HepG2 (cell line): ENCODE data around the gene PPP3R1. TPM values are rescaled to one million over a fixed set of nuclear protein-coding genes. Genes with fewer than 3 reads are reported as not detected.

Source experiments
- HINFP ChIP-seq: sonication (generic); formaldehyde crosslinking; IDR thresholded peaks from 2 replicates; pipeline ENCODE4 v1.4.0; 2020; ENCODE audit warnings: low read depth, mild to moderate bottlenecking, missing genetic modification reagents
- KMT2A ChIP-seq: sonication (generic); formaldehyde crosslinking; IDR thresholded peaks from 2 replicates; pipeline ENCODE4 v1.4.0; 2020; ENCODE audit warnings: missing genetic modification reagents
- NCOA2 ChIP-seq: sonication (generic); formaldehyde crosslinking; IDR thresholded peaks from 2 replicates; pipeline ENCODE4 v1.8.0; 2022; ENCODE audit warnings: inconsistent platforms
- PAF1 ChIP-seq: IDR thresholded peaks from 2 replicates; pipeline ENCODE4 v1.6.1; 2016; ENCODE audit warnings: missing genetic modification reagents, missing compliant biosample characterization
- PCBP2 ChIP-seq: fragments of 200-400 bp; formaldehyde crosslinking; optimal IDR thresholded peaks from 2 replicates; pipeline ENCODE3; 2018; ENCODE audit warnings: low read length, low read depth; ENCODE audit not compliant: poor library complexity, severe bottlenecking
- RFX1 ChIP-seq: fragments of 450-650 bp; IDR thresholded peaks from 2 replicates; pipeline ENCODE4 v1.6.1; 2017
- RFXAP ChIP-seq: sonication (generic); formaldehyde crosslinking; IDR thresholded peaks from 2 replicates; pipeline ENCODE4 v1.4.0; 2020; ENCODE audit warnings: missing genetic modification reagents, borderline replicate concordance
- RORA ChIP-seq: sonication (generic); formaldehyde crosslinking; IDR thresholded peaks from 2 replicates; pipeline ENCODE4 v1.5.0; 2020; ENCODE audit warnings: mild to moderate bottlenecking, missing genetic modification reagents, moderate library complexity
- SALL2 ChIP-seq: sonication (generic); formaldehyde crosslinking; IDR thresholded peaks from 2 replicates; pipeline ENCODE4 v1.8.1; 2023; ENCODE audit warnings: mild to moderate bottlenecking, missing genetic modification reagents, inconsistent platforms
- SP1 ChIP-seq, 2 experiments: fragments of 450-650 bp in 1 of 2; sonication (generic) in 1 of 2; formaldehyde crosslinking in 1 of 2; IDR thresholded peaks; 2 replicates each; pipeline versions ENCODE4 v1.4.0 to v1.6.1; 2016 to 2020; ENCODE audit warnings: missing genetic modification reagents in 1 of 2
- SP2 ChIP-seq: sonication (generic); formaldehyde crosslinking; IDR thresholded peaks from 2 replicates; pipeline ENCODE4 v1.5.1; 2020; ENCODE audit warnings: mild to moderate bottlenecking, missing genetic modification reagents
- TCF12 ChIP-seq, 2 experiments: fragments of 450-650 bp in 1 of 2; sonication (generic) in 1 of 2; formaldehyde crosslinking in 1 of 2; IDR thresholded peaks; 2 replicates each; pipeline versions ENCODE4 v1.6.1 to v1.8.0; 2017 to 2022; ENCODE audit warnings: antibody characterized with exemption in 1 of 2, mild to moderate bottlenecking in 1 of 2, missing genetic modification reagents in 1 of 2, moderate library complexity in 1 of 2
- ZBTB2 ChIP-seq: sonication (generic); formaldehyde crosslinking; IDR thresholded peaks from 2 replicates; pipeline ENCODE4 v1.8.0; 2022; ENCODE audit warnings: low read depth, missing genetic modification reagents
- ZC3H13 ChIP-seq: sonication (generic); formaldehyde crosslinking; IDR thresholded peaks from 2 replicates; pipeline ENCODE4 v1.8.1; 2023; ENCODE audit warnings: mild to moderate bottlenecking, missing genetic modification reagents, moderate library complexity
- ZNF775 ChIP-seq: sonication (generic); formaldehyde crosslinking; IDR thresholded peaks from 2 replicates; pipeline ENCODE4 v1.4.0; 2020; ENCODE audit warnings: missing genetic modification reagents, mild to moderate bottlenecking, moderate library complexity, borderline replicate concordance
- polyA plus RNA-seq, 8 experiments: library from polyadenylated mRNA; depleted of rRNA in 3 of 8; stranded (reverse) in 7 of 8; unstranded in 1 of 8; fragments of >200 nt; fragmentation: Illumina TruSeq in 4 of 8; extraction: Trizol in 4 of 8; gene quantifications; 2 replicates each; pipeline versions ENCODE4 v1.2.1 to v1.2.3, GENCODE V29; 2011 to 2016; ENCODE audit warnings: low read depth in 4 of 8, missing spikeins in 1 of 8, mixed read lengths in 1 of 8; ENCODE audit not compliant: insufficient read depth in 1 of 8
- total RNA-seq, 5 experiments: library from RNA; depleted of rRNA; stranded (reverse); fragments of >200 nt; fragmentation: Illumina TruSeq; extraction: Trizol; gene quantifications; 2 replicates each; pipeline ENCODE4 v1.2.3, GENCODE V29; 2016; ENCODE audit warnings: low read depth in 1 of 5
- TF ChIP-seq, protein P1 (sequence below): sonication (generic); formaldehyde crosslinking; IDR thresholded peaks from 2 replicates; pipeline ENCODE4 v1.4.0; 2020; ENCODE audit warnings: missing genetic modification reagents
- TF ChIP-seq, protein P2 (sequence below): sonication (generic); formaldehyde crosslinking; IDR thresholded peaks from 2 replicates; pipeline ENCODE4 v1.4.0; 2020; ENCODE audit warnings: missing genetic modification reagents
- TF ChIP-seq, protein P3 (sequence below): sonication (generic); formaldehyde crosslinking; IDR thresholded peaks from 2 replicates; pipeline ENCODE4 v1.4.0; 2020; ENCODE audit warnings: missing genetic modification reagents; ENCODE audit errors: not compliant biosample characterization

The PPP3R1 gene
- total and polyA plus RNA-seq, 2 of the 13 experiments (the other 11 are each of a cell fraction or from before 2014, with no cell fraction given), result 11.6 to 25.7 TPM

- TF ChIP-seq, protein P1, sequence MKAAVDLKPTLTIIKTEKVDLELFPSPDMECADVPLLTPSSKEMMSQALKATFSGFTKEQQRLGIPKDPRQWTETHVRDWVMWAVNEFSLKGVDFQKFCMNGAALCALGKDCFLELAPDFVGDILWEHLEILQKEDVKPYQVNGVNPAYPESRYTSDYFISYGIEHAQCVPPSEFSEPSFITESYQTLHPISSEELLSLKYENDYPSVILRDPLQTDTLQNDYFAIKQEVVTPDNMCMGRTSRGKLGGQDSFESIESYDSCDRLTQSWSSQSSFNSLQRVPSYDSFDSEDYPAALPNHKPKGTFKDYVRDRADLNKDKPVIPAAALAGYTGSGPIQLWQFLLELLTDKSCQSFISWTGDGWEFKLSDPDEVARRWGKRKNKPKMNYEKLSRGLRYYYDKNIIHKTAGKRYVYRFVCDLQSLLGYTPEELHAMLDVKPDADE (CRISPR knock-in tag), result no peak
- TF ChIP-seq SP2 (no peak), RFX1 (no peak; the same call in 1 of the 2 replicates), PAF1 (CRISPR knock-in tag) (no peak), SP1 (IDR thresholded peaks at IDR 0.05) (no peak), SP1 (CRISPR knock-in tag; IDR thresholded peaks at IDR 0.05) (peak; percentile 63; the same call in 1 of the 2 replicates), SALL2 (CRISPR knock-in tag) (peak; percentile 65), ZNF775 (CRISPR knock-in tag) (no peak), RORA (CRISPR knock-in tag) (no peak), KMT2A (peak; percentile 84), HINFP (peak; percentile 66; the same call in 1 of the 2 replicates), ZBTB2 (0 out of 2 replicates have a peak, but pooled peaks have one; percentile 5), ZC3H13 (CRISPR knock-in tag) (no peak), TCF12 (IDR thresholded peaks at IDR 0.05) (no peak), TCF12 (CRISPR knock-in tag; IDR thresholded peaks at IDR 0.05) (peak; percentile 86; the same call in 1 of the 2 replicates), PCBP2 (no peak), RFXAP (CRISPR knock-in tag) (peak; percentile 55; the same call in 1 of the 2 replicates), NCOA2 (CRISPR knock-in tag) (peak; percentile 59; the same call in 1 of the 2 replicates)
- TF ChIP-seq, protein P2, sequence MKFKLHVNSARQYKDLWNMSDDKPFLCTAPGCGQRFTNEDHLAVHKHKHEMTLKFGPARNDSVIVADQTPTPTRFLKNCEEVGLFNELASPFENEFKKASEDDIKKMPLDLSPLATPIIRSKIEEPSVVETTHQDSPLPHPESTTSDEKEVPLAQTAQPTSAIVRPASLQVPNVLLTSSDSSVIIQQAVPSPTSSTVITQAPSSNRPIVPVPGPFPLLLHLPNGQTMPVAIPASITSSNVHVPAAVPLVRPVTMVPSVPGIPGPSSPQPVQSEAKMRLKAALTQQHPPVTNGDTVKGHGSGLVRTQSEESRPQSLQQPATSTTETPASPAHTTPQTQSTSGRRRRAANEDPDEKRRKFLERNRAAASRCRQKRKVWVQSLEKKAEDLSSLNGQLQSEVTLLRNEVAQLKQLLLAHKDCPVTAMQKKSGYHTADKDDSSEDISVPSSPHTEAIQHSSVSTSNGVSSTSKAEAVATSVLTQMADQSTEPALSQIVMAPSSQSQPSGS (CRISPR knock-in tag), result no peak
- TF ChIP-seq, protein P3, sequence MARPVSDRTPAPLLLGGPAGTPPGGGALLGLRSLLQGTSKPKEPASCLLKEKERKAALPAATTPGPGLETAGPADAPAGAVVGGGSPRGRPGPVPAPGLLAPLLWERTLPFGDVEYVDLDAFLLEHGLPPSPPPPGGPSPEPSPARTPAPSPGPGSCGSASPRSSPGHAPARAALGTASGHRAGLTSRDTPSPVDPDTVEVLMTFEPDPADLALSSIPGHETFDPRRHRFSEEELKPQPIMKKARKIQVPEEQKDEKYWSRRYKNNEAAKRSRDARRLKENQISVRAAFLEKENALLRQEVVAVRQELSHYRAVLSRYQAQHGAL, result no peak
Observed at GRCh38 chr2:68157402-68158133, 94.8 kb downstream of the PPP3R1 start, which contains the start of gene PNO1 (continued).
